Neural progenitor cell (in vitro differentiated cells): ENCODE measurements around the gene LEFTY1.

Experiments
- CTCF ChIP-seq: fragments of 200-600 bp; sonication (generic); IDR thresholded peaks from 2 replicates; pipeline ENCODE4 v1.5.1; 2017; ENCODE audit warnings: antibody characterized with exemption, mild to moderate bottlenecking
- EZH2 ChIP-seq: fragments of 200-600 bp; sonication (generic); IDR thresholded peaks from 2 replicates; pipeline ENCODE4 v1.6.1; 2017; ENCODE audit warnings: antibody characterized with exemption, mild to moderate bottlenecking, moderate library complexity
- EZH2phosphoT487 ChIP-seq: fragments of 200-600 bp; sonication (generic); IDR thresholded peaks from 2 replicates; pipeline ENCODE4 v1.6.1; 2017; ENCODE audit warnings: antibody characterized with exemption

DNA sequence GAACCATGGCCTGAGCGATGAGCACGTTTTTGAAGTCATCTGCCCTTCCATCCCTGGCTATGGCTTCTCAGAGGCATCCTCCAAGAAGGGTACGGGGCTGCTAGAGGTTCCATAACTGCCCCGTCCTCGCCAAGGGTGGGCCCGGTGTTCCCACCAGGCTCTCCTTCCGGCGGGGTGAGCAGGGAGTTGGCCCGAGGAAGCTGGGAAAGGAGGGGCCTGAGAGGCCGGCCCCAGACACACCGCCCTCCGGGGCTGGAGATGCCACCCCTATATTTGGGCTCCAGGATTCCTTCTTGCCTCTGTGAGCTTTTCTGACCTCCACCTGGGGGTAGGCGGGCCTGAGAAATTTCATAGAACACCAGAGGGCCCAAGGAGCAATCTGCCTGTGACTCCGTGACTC lies 50.2 kb downstream of the LEFTY1 start:
- TF ChIP-seq CTCF (no peak), EZH2phosphoT487 (no peak), EZH2 (no peak)
